HEK293 (cell line): ENCODE results near the gene ZBED5.

Source experiments
- CTCF ChIA-PET: fragments of 350-600 bp; formaldehyde crosslinking; extraction: SDS; loops from one replicate; lab custom pipeline; 2021; ENCODE audit warnings: antibody characterized with exemption; lab: Yijun Ruan, JAX
- POLR2A ChIA-PET: fragments of 300-600 bp; formaldehyde crosslinking; extraction: SDS; loops from one replicate; lab custom pipeline; 2020; ENCODE audit warnings: antibody characterized with exemption, inconsistent platforms; lab: Yijun Ruan, JAX
- H3K27ac ChIP-seq: fragments of 200-500 bp; sonication (Bioruptor generic); 2 replicates; pipeline ENCODE4 v1.5.1; 2014; ENCODE audit warnings: low read depth, low read length, control low read depth, inconsistent platforms; ENCODE audit errors: extremely low read depth
- H3K36me3 ChIP-seq, 2 experiments: fragments of 200-500 bp in 1 of 2; sonication (Bioruptor generic) in 1 of 2; 1 replicate in 1 of 2; 2 replicates in 1 of 2; pipeline ENCODE4 v1.5.1; 2014 to 2017; ENCODE audit warnings: inconsistent platforms in 2 of 2, low read length in 2 of 2; ENCODE audit not compliant: control insufficient read depth in 2 of 2, insufficient read depth in 1 of 2
- H3K4me1 ChIP-seq: fragments of 200-500 bp; sonication (Bioruptor generic); 2 replicates; pipeline ENCODE4 v1.5.1; 2014; ENCODE audit warnings: mild to moderate bottlenecking, low read length, inconsistent platforms; ENCODE audit not compliant: control insufficient read depth, insufficient read depth
- H3K4me3 ChIP-seq: 2 replicates; pipeline ENCODE4 v1.5.1; 2011; ENCODE audit warnings: low read depth, mild to moderate bottlenecking, control low read depth, low read length, moderate library complexity
- H3K9me3 ChIP-seq: fragments of 200-500 bp; sonication (Bioruptor generic); 2 replicates; pipeline ENCODE4 v1.5.1; 2014; ENCODE audit warnings: low read depth, low read length, inconsistent platforms; ENCODE audit not compliant: control insufficient read depth, insufficient read depth
- GLIS2 ChIP-seq: fragments of 450-650 bp; formaldehyde crosslinking; IDR thresholded peaks from 2 replicates; pipeline ENCODE4 v1.5.1; 2016; ENCODE audit warnings: missing biosample characterization, missing genetic modification characterization
- MEIS1 ChIP-seq: sonication (generic); formaldehyde crosslinking; IDR thresholded peaks from 2 replicates; pipeline ENCODE4 v1.8.1; 2022; ENCODE audit warnings: missing genetic modification reagents, mild to moderate bottlenecking, borderline replicate concordance
- OSR2 ChIP-seq: fragments of 450-650 bp; formaldehyde crosslinking; IDR thresholded peaks from 2 replicates; pipeline ENCODE4 v1.5.1; 2016; ENCODE audit warnings: missing biosample characterization, missing genetic modification characterization
- RBAK ChIP-seq: fragments of 450-650 bp; formaldehyde crosslinking; IDR thresholded peaks from 2 replicates; pipeline ENCODE4 v1.5.1; 2016; ENCODE audit warnings: missing biosample characterization, missing genetic modification characterization
- ZNF23 ChIP-seq: fragments of 450-650 bp; formaldehyde crosslinking; IDR thresholded peaks from 2 replicates; pipeline ENCODE4 v1.5.1; 2016; ENCODE audit warnings: missing biosample characterization, missing genetic modification characterization, borderline replicate concordance
- ZNF311 ChIP-seq: fragments of 450-650 bp; formaldehyde crosslinking; IDR thresholded peaks from 2 replicates; pipeline ENCODE4 v1.5.1; 2017; ENCODE audit warnings: missing biosample characterization, missing genetic modification characterization, borderline replicate concordance
- ZNF324 ChIP-seq: fragments of 450-650 bp; formaldehyde crosslinking; IDR thresholded peaks from 2 replicates; pipeline ENCODE4 v1.5.1; 2016; ENCODE audit warnings: missing biosample characterization, missing genetic modification characterization
- ZNF394 ChIP-seq: fragments of 450-650 bp; formaldehyde crosslinking; IDR thresholded peaks from 2 replicates; pipeline ENCODE4 v1.5.1; 2016; ENCODE audit warnings: missing biosample characterization, missing genetic modification characterization, mild to moderate bottlenecking, moderate library complexity, borderline replicate concordance
- ZNF404 ChIP-seq: fragments of 450-650 bp; formaldehyde crosslinking; IDR thresholded peaks from 2 replicates; pipeline ENCODE4 v1.5.1; 2017; ENCODE audit warnings: missing biosample characterization, missing genetic modification characterization
- ZNF76 ChIP-seq: fragments of 450-650 bp; formaldehyde crosslinking; IDR thresholded peaks from 2 replicates; pipeline ENCODE4; 2016; ENCODE audit warnings: low read depth, missing biosample characterization, missing genetic modification characterization, borderline replicate concordance
- ZNF792 ChIP-seq: fragments of 450-650 bp; formaldehyde crosslinking; IDR thresholded peaks from 2 replicates; pipeline ENCODE4 v1.5.1; 2016; ENCODE audit warnings: missing biosample characterization, missing genetic modification characterization
- ZNF843 ChIP-seq: fragments of 450-650 bp; formaldehyde crosslinking; IDR thresholded peaks from 2 replicates; pipeline ENCODE4 v1.5.1; 2016; ENCODE audit warnings: missing biosample characterization, missing genetic modification characterization
- ZSCAN23 ChIP-seq: fragments of 450-650 bp; formaldehyde crosslinking; IDR thresholded peaks from 2 replicates; pipeline ENCODE4 v1.5.1; 2016; ENCODE audit warnings: missing biosample characterization, missing genetic modification characterization
- TF ChIP-seq, protein P1 (sequence below): fragments of 450-650 bp; formaldehyde crosslinking; IDR thresholded peaks from 2 replicates; pipeline ENCODE4 v1.5.1; 2017; ENCODE audit warnings: missing biosample characterization, missing genetic modification characterization
- TF ChIP-seq, protein P2 (sequence below): fragments of 450-650 bp; formaldehyde crosslinking; IDR thresholded peaks from 2 replicates; pipeline ENCODE4 v1.5.1; 2016; ENCODE audit warnings: missing biosample characterization, missing genetic modification characterization
- TF ChIP-seq, protein P3 (sequence below): fragments of 450-650 bp; formaldehyde crosslinking; IDR thresholded peaks from 2 replicates; pipeline ENCODE4 v1.5.1; 2016; ENCODE audit warnings: missing biosample characterization, missing genetic modification characterization, low read depth
- TF ChIP-seq, protein P4 (sequence below): fragments of 450-650 bp; formaldehyde crosslinking; IDR thresholded peaks from 2 replicates; pipeline ENCODE4 v1.5.1; 2016; ENCODE audit warnings: missing biosample characterization, missing genetic modification characterization, borderline replicate concordance

ZBED5 gene

DNA sequence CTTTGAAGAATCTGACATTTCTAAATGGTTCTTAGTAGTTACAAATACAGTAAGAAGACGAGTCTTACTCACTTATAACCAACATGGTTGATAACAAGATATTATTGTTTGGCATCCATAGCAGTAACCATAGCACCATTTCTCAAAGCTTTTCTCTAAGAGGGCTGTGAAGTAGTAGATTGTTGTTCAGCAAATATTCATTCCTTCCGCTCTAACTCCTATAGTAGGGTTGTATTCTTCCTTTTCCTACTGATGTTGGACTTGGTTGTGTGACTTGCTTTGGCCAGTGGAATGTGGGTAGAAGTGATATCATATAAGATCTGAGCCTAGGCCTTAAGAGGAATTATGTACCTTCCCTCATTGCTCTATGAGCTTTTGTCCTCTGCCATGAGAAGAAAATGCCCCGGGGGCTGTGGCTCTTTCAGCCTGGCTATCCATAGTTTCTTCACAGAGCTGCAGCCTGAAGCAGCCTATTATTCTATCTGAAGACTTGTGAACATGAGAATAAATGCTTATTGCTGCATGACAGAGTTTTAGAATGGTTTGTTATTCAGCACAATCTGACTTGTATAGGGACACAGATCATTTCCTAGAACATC, 28.9 kb upstream of the ZBED5 start:
- Histone ChIP-seq H3K4me3 (no peak overlapping the region), H3K9me3 (no peaks in the 10 kb centered on the region), H3K36me3 (no peaks in the 10 kb centered on the region), H3K4me1 (no peaks in the 10 kb centered on the region), H3K27ac (no peak overlapping the region)
- TF ChIP-seq, protein P1, sequence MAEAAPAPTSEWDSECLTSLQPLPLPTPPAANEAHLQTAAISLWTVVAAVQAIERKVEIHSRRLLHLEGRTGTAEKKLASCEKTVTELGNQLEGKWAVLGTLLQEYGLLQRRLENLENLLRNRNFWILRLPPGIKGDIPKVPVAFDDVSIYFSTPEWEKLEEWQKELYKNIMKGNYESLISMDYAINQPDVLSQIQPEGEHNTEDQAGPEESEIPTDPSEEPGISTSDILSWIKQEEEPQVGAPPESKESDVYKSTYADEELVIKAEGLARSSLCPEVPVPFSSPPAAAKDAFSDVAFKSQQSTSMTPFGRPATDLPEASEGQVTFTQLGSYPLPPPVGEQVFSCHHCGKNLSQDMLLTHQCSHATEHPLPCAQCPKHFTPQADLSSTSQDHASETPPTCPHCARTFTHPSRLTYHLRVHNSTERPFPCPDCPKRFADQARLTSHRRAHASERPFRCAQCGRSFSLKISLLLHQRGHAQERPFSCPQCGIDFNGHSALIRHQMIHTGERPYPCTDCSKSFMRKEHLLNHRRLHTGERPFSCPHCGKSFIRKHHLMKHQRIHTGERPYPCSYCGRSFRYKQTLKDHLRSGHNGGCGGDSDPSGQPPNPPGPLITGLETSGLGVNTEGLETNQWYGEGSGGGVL (tag by site-specific recombination): no peak
- no peak for TF ChIP-seq ZNF843 (tag by site-specific recombination)
- TF ChIP-seq ZNF404 (tag by site-specific recombination): no peak
- no peak for TF ChIP-seq GLIS2
- TF ChIP-seq ZNF76: no peak
- TF ChIP-seq OSR2 (tag by site-specific recombination): no peak
- no peak for TF ChIP-seq MEIS1 (CRISPR knock-in tag)
- TF ChIP-seq, protein P2, sequence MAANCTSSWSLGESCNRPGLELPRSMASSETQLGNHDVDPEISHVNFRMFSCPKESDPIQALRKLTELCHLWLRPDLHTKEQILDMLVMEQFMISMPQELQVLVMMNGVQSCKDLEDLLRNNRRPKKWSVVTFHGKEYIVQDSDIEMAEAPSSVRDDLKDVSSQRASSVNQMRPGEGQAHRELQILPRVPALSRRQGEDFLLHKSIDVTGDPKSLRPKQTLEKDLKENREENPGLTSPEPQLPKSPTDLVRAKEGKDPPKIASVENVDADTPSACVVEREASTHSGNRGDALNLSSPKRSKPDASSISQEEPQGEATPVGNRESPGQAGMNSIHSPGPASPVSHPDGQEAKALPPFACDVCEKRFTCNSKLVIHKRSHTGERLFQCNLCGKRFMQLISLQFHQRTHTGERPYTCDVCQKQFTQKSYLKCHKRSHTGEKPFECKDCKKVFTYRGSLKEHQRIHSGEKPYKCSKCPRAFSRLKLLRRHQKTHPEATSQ (tag by site-specific recombination): no peak
- TF ChIP-seq RBAK: no peak
- TF ChIP-seq ZNF311 (tag by site-specific recombination): no peak
- no peak for TF ChIP-seq ZNF23
- TF ChIP-seq ZNF324 (tag by site-specific recombination): no peak
- no peak for TF ChIP-seq ZNF394 (tag by site-specific recombination)
- TF ChIP-seq, protein P3, sequence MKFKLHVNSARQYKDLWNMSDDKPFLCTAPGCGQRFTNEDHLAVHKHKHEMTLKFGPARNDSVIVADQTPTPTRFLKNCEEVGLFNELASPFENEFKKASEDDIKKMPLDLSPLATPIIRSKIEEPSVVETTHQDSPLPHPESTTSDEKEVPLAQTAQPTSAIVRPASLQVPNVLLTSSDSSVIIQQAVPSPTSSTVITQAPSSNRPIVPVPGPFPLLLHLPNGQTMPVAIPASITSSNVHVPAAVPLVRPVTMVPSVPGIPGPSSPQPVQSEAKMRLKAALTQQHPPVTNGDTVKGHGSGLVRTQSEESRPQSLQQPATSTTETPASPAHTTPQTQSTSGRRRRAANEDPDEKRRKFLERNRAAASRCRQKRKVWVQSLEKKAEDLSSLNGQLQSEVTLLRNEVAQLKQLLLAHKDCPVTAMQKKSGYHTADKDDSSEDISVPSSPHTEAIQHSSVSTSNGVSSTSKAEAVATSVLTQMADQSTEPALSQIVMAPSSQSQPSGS (tag by site-specific recombination): no peak
- TF ChIP-seq ZSCAN23: no peak
- TF ChIP-seq, protein P4, sequence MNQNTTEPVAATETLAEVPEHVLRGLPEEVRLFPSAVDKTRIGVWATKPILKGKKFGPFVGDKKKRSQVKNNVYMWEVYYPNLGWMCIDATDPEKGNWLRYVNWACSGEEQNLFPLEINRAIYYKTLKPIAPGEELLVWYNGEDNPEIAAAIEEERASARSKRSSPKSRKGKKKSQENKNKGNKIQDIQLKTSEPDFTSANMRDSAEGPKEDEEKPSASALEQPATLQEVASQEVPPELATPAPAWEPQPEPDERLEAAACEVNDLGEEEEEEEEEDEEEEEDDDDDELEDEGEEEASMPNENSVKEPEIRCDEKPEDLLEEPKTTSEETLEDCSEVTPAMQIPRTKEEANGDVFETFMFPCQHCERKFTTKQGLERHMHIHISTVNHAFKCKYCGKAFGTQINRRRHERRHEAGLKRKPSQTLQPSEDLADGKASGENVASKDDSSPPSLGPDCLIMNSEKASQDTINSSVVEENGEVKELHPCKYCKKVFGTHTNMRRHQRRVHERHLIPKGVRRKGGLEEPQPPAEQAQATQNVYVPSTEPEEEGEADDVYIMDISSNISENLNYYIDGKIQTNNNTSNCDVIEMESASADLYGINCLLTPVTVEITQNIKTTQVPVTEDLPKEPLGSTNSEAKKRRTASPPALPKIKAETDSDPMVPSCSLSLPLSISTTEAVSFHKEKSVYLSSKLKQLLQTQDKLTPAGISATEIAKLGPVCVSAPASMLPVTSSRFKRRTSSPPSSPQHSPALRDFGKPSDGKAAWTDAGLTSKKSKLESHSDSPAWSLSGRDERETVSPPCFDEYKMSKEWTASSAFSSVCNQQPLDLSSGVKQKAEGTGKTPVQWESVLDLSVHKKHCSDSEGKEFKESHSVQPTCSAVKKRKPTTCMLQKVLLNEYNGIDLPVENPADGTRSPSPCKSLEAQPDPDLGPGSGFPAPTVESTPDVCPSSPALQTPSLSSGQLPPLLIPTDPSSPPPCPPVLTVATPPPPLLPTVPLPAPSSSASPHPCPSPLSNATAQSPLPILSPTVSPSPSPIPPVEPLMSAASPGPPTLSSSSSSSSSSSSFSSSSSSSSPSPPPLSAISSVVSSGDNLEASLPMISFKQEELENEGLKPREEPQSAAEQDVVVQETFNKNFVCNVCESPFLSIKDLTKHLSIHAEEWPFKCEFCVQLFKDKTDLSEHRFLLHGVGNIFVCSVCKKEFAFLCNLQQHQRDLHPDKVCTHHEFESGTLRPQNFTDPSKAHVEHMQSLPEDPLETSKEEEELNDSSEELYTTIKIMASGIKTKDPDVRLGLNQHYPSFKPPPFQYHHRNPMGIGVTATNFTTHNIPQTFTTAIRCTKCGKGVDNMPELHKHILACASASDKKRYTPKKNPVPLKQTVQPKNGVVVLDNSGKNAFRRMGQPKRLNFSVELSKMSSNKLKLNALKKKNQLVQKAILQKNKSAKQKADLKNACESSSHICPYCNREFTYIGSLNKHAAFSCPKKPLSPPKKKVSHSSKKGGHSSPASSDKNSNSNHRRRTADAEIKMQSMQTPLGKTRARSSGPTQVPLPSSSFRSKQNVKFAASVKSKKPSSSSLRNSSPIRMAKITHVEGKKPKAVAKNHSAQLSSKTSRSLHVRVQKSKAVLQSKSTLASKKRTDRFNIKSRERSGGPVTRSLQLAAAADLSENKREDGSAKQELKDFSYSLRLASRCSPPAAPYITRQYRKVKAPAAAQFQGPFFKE: no peak
- no peak for TF ChIP-seq ZNF792 (tag by site-specific recombination)
- CTCF ChIA-PET: interaction anchor here (0.9 to 1.9 kb wide), 3 partner anchors 8 to 14 kb away, joined by 3 to 12 read pairs (median 4); no protein-coding TSS in a partner anchor
- POLR2A ChIA-PET: interaction anchor here (1.1 kb wide), 1 partner anchor 78 kb away, joined by 3 read pairs; the partner anchor contains the start of gene EIF4G2
